ENCODE measurements around the gene SETBP1. TPM values are rescaled to one million over a fixed set of nuclear protein-coding genes. Genes with fewer than 3 reads are reported as not detected.
A peak's percentile ranks its signal among the peaks of the same experiment; 100 is the strongest.

SETBP1 gene
- total and polyA plus RNA-seq, 2 of the 13 experiments (the other 11 are each of a cell fraction or from before 2014, with no cell fraction given) = 0.18 to 0.65 TPM

DNA sequence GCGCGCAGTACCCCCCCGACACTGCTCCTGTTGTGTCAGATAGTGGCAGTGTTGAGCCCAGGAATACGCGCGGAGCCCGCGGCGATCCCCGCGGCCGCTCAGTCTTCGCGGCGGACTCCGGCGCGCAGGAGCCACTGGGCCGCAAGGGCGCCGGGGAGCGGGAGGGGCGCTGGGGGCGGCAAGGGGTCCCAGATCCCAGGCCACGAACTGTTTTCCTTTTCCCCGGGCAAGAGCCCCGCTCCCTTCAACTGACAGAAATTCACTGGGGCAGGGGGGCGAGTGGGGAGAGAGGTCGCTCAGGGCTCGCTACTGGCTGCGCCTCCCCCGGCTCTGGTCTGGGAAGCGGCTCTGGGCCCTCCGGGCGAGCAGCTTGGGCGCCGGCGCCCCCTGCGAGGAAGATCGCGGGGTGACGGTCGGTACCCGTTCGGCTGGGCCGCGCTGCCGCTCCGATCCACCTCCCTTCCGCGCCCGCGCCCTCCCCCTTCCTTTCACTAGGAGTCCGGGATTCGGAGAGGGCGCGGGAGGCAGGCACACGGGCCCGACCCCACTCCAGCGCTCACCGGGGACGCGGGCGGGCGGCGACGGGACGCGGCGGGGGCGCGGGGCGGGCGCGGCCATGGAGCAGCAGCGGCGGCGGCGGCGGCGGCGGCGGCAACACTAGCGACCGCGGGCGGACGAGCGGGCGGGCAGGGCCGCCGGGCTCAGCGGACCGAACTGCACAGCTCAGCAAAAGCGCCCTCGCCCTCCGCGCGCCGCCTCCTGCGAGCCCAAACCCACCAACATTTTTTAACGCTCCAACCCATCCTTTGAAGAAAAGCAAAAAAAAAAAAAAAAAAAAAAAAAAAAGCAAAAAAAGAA, 1.4 kb upstream of the SETBP1 start (continued):
- TF ChIP-seq REPIN1 (CRISPR knock-in tag; IDR thresholded peaks at IDR 0.05; ENCODE audit: borderline replicate concordance, low read depth) (no peak), RFX3 (CRISPR knock-in tag; IDR thresholded peaks at IDR 0.05) (no peak), ZNF660 (CRISPR knock-in tag; IDR thresholded peaks at IDR 0.05; ENCODE audit: borderline replicate concordance, low read depth) (no peak), ETV6 (CRISPR knock-in tag; conservative IDR thresholded peaks at IDR 0.05) (no peak), CREB1 (IDR thresholded peaks at IDR 0.05) (no peak), CREB1 (CRISPR knock-in tag; IDR thresholded peaks at IDR 0.05) (no peak), IKZF1 (IDR thresholded peaks at IDR 0.05) (no peak), IKZF4 (CRISPR knock-in tag; IDR thresholded peaks at IDR 0.05; ENCODE audit: borderline replicate concordance, low read depth, not compliant biosample characterization) (no peak), MXI1 (IDR thresholded peaks at IDR 0.05; ENCODE audit: borderline replicate concordance, low read depth, low read length) (no peak), FOXA3 (CRISPR knock-in tag; IDR thresholded peaks at IDR 0.05) (0 out of 2 replicates have a peak, but pooled peaks have one; percentile 17), CHD2 (IDR thresholded peaks at IDR 0.05; ENCODE audit: low read depth, low read length) (no peak)
- TF ChIP-seq, protein P1, sequence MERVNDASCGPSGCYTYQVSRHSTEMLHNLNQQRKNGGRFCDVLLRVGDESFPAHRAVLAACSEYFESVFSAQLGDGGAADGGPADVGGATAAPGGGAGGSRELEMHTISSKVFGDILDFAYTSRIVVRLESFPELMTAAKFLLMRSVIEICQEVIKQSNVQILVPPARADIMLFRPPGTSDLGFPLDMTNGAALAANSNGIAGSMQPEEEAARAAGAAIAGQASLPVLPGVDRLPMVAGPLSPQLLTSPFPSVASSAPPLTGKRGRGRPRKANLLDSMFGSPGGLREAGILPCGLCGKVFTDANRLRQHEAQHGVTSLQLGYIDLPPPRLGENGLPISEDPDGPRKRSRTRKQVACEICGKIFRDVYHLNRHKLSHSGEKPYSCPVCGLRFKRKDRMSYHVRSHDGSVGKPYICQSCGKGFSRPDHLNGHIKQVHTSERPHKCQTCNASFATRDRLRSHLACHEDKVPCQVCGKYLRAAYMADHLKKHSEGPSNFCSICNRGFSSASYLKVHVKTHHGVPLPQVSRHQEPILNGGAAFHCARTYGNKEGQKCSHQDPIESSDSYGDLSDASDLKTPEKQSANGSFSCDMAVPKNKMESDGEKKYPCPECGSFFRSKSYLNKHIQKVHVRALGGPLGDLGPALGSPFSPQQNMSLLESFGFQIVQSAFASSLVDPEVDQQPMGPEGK (CRISPR knock-in tag; IDR thresholded peaks at IDR 0.05) = peak; percentile 66
- TF ChIP-seq, protein P2, sequence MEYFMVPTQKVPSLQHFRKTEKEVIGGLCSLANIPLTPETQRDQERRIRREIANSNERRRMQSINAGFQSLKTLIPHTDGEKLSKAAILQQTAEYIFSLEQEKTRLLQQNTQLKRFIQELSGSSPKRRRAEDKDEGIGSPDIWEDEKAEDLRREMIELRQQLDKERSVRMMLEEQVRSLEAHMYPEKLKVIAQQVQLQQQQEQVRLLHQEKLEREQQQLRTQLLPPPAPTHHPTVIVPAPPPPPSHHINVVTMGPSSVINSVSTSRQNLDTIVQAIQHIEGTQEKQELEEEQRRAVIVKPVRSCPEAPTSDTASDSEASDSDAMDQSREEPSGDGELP (IDR thresholded peaks at IDR 0.05; ENCODE audit: borderline replicate concordance, low read depth) = no peak
- TF ChIP-seq, protein P3, sequence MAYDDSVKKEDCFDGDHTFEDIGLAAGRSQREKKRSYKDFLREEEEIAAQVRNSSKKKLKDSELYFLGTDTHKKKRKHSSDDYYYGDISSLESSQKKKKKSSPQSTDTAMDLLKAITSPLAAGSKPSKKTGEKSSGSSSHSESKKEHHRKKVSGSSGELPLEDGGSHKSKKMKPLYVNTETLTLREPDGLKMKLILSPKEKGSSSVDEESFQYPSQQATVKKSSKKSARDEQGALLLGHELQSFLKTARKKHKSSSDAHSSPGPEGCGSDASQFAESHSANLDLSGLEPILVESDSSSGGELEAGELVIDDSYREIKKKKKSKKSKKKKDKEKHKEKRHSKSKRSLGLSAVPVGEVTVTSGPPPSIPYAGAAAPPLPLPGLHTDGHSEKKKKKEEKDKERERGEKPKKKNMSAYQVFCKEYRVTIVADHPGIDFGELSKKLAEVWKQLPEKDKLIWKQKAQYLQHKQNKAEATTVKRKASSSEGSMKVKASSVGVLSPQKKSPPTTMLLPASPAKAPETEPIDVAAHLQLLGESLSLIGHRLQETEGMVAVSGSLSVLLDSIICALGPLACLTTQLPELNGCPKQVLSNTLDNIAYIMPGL (CRISPR knock-in tag; IDR thresholded peaks at IDR 0.05; ENCODE audit: borderline replicate concordance in 1 of 2, low read depth in 1 of 2) = peak; percentile 81 to 92
- TF ChIP-seq, protein P4, sequence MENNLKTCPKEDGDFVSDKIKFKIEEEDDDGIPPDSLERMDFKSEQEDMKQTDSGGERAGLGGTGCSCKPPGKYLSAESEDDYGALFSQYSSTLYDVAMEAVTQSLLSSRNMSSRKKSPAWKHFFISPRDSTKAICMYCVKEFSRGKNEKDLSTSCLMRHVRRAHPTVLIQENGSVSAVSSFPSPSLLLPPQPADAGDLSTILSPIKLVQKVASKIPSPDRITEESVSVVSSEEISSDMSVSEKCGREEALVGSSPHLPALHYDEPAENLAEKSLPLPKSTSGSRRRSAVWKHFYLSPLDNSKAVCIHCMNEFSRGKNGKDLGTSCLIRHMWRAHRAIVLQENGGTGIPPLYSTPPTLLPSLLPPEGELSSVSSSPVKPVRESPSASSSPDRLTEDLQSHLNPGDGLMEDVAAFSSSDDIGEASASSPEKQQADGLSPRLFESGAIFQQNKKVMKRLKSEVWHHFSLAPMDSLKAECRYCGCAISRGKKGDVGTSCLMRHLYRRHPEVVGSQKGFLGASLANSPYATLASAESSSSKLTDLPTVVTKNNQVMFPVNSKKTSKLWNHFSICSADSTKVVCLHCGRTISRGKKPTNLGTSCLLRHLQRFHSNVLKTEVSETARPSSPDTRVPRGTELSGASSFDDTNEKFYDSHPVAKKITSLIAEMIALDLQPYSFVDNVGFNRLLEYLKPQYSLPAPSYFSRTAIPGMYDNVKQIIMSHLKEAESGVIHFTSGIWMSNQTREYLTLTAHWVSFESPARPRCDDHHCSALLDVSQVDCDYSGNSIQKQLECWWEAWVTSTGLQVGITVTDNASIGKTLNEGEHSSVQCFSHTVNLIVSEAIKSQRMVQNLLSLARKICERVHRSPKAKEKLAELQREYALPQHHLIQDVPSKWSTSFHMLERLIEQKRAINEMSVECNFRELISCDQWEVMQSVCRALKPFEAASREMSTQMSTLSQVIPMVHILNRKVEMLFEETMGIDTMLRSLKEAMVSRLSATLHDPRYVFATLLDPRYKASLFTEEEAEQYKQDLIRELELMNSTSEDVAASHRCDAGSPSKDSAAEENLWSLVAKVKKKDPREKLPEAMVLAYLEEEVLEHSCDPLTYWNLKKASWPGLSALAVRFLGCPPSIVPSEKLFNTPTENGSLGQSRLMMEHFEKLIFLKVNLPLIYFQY (CRISPR knock-in tag; IDR thresholded peaks at IDR 0.05; ENCODE audit: borderline replicate concordance) = 0 out of 2 replicates have a peak, but pooled peaks have one; percentile 67
